H9 (cell line): ENCODE data around the gene LCMT2. TPM values are rescaled to one million over a fixed set of nuclear protein-coding genes. Genes with fewer than 3 reads are reported as not detected.

ENCODE experiments used
- DNase-seq: peaks from one replicate; pipeline ENCODE4 v3.0.0-alpha.2; 2017
- H2AFZ ChIP-seq: one replicate; pipeline ENCODE4 v1.6.1; 2013; ENCODE audit warnings: mild to moderate bottlenecking, low read length, control low read depth, moderate library complexity
- H2AK5ac ChIP-seq: 2 replicates; pipeline ENCODE4 v1.6.1; 2013; ENCODE audit warnings: low read length, control low read depth, mixed read lengths; ENCODE audit not compliant: insufficient read length
- H2BK120ac ChIP-seq: one replicate; pipeline ENCODE4 v1.6.1; 2013; ENCODE audit warnings: low read depth, mild to moderate bottlenecking, low read length, control low read depth, inconsistent platforms; ENCODE audit not compliant: poor library complexity, severe bottlenecking
- H2BK12ac ChIP-seq: 2 replicates; pipeline ENCODE4 v1.6.1; 2013; ENCODE audit warnings: low read length, control low read depth, mixed read lengths, low read depth; ENCODE audit not compliant: insufficient read length
- H2BK15ac ChIP-seq: 2 replicates; pipeline ENCODE4 v1.6.1; 2013; ENCODE audit warnings: low read depth, low read length, control low read depth
- H2BK20ac ChIP-seq: one replicate; pipeline ENCODE4 v1.6.1; 2013; ENCODE audit warnings: low read depth, mild to moderate bottlenecking, low read length, control low read depth, inconsistent platforms; ENCODE audit not compliant: poor library complexity, severe bottlenecking
- H2BK5ac ChIP-seq: 2 replicates; pipeline ENCODE4 v1.6.1; 2013; ENCODE audit warnings: low read length, control low read depth, mixed read lengths; ENCODE audit not compliant: insufficient read length
- H3K14ac ChIP-seq: 2 replicates; pipeline ENCODE4 v1.6.1; 2013; ENCODE audit warnings: low read length, control low read depth; ENCODE audit not compliant: insufficient read depth
- H3K18ac ChIP-seq: 2 replicates; pipeline ENCODE4 v1.6.1; 2013; ENCODE audit warnings: low read depth, mild to moderate bottlenecking, mixed read lengths, low read length, control low read depth; ENCODE audit not compliant: insufficient read length
- H3K23ac ChIP-seq: 2 replicates; pipeline ENCODE4 v1.6.1; 2013; ENCODE audit warnings: low read length, control low read depth, mixed read lengths, low read depth; ENCODE audit not compliant: insufficient read length
- H3K23me2 ChIP-seq: 2 replicates; pipeline ENCODE4 v1.6.1; 2013; ENCODE audit warnings: low read depth, mild to moderate bottlenecking, mixed read lengths, low read length, control low read depth; ENCODE audit not compliant: insufficient read length, poor library complexity, severe bottlenecking
- H3K27ac ChIP-seq: 2 replicates; pipeline ENCODE4 v1.5.1; 2013; ENCODE audit warnings: low read length, control low read depth, mixed read lengths, low read depth; ENCODE audit not compliant: insufficient read length
- H3K27me3 ChIP-seq: 2 replicates; pipeline ENCODE4 v1.6.1; 2013; ENCODE audit warnings: low read length, control low read depth, inconsistent platforms; ENCODE audit not compliant: insufficient read depth
- H3K4ac ChIP-seq: 2 replicates; pipeline ENCODE4 v1.6.1; 2013; ENCODE audit warnings: low read depth, mild to moderate bottlenecking, control low read depth, inconsistent platforms, low read length, moderate library complexity
- H3K4me1 ChIP-seq: 2 replicates; pipeline ENCODE4 v1.6.1; 2013; ENCODE audit warnings: low read length, control low read depth, inconsistent platforms; ENCODE audit not compliant: insufficient read depth
- H3K4me2 ChIP-seq: 2 replicates; pipeline ENCODE4 v1.6.1; 2013; ENCODE audit warnings: low read length, control low read depth, mixed read lengths; ENCODE audit not compliant: insufficient read length, insufficient read depth
- H3K56ac ChIP-seq: 2 replicates; pipeline ENCODE4 v1.6.1; 2013; ENCODE audit warnings: low read depth, mild to moderate bottlenecking, mixed read lengths, low read length, control low read depth; ENCODE audit not compliant: insufficient read length
- H3K79me1 ChIP-seq: 2 replicates; pipeline ENCODE4 v1.6.1; 2013; ENCODE audit warnings: low read depth, mild to moderate bottlenecking, moderate library complexity, low read length, control low read depth, inconsistent platforms; ENCODE audit not compliant: insufficient read depth, poor library complexity, severe bottlenecking
- H3K79me2 ChIP-seq: 2 replicates; pipeline ENCODE4 v1.6.1; 2013; ENCODE audit warnings: low read length, control low read depth, inconsistent platforms; ENCODE audit not compliant: insufficient read depth
- H3K9ac ChIP-seq: 2 replicates; pipeline ENCODE4 v1.6.1; 2013; ENCODE audit warnings: low read length, control low read depth, mixed read lengths; ENCODE audit not compliant: insufficient read length; ENCODE audit errors: extremely low read depth
- H3K9me3 ChIP-seq: one replicate; pipeline ENCODE4 v1.6.1; 2013; ENCODE audit warnings: low read depth, low read length, inconsistent platforms; ENCODE audit not compliant: control insufficient read depth
- H3T11ph ChIP-seq: one replicate; pipeline ENCODE4 v1.6.1; 2013; ENCODE audit warnings: mild to moderate bottlenecking, low read length, control low read depth, inconsistent platforms
- H4K20me1 ChIP-seq: one replicate; pipeline ENCODE4 v1.6.1; 2013; ENCODE audit not compliant: control insufficient read depth, insufficient read length, insufficient read depth
- H4K5ac ChIP-seq: 2 replicates; pipeline ENCODE4 v1.6.1; 2013; ENCODE audit warnings: low read depth, mild to moderate bottlenecking, mixed read lengths, low read length, control low read depth; ENCODE audit not compliant: insufficient read length
- H4K8ac ChIP-seq: replicated peaks from 2 replicates; pipeline ENCODE4 v1.6.1; 2013; ENCODE audit warnings: low read length, control low read depth, mixed read lengths, low read depth; ENCODE audit not compliant: insufficient read length
- H4K91ac ChIP-seq: 2 replicates; pipeline ENCODE4 v1.6.1; 2013; ENCODE audit warnings: low read depth, mild to moderate bottlenecking, moderate library complexity, mixed read lengths, low read length, control low read depth; ENCODE audit not compliant: insufficient read length
- H3K27ac Mint-ChIP-seq, 3 experiments: 2 replicates in 2 of 3; 3 replicates in 1 of 3; pipeline ENCODE4 v1.8.0; 2020 to 2021; ENCODE audit warnings: mixed read lengths in 3 of 3, mild to moderate bottlenecking in 1 of 3, moderate library complexity in 1 of 3
- H3K27me3 Mint-ChIP-seq: 2 replicates; pipeline ENCODE4 v1.8.0; 2021; ENCODE audit warnings: low read depth, mild to moderate bottlenecking, moderate library complexity, mixed read lengths
- H3K36me3 Mint-ChIP-seq, 3 experiments: 2 replicates in 2 of 3; 3 replicates in 1 of 3; pipeline ENCODE4 v1.8.0; 2020 to 2021; ENCODE audit warnings: low read depth in 3 of 3, mixed read lengths in 3 of 3; ENCODE audit not compliant: insufficient read depth in 1 of 3
- H3K4me1 Mint-ChIP-seq, 2 experiments: 2 replicates each; pipeline ENCODE4 v1.8.0; 2020; ENCODE audit warnings: mixed read lengths in 2 of 2
- H3K4me3 Mint-ChIP-seq, 2 experiments: 2 replicates in 1 of 2; 3 replicates in 1 of 2; pipeline ENCODE4 v1.8.0; 2020 to 2021; ENCODE audit warnings: mild to moderate bottlenecking in 2 of 2, mixed read lengths in 2 of 2, moderate library complexity in 1 of 2
- H3K9me3 Mint-ChIP-seq, 2 experiments: 2 replicates in 1 of 2; 3 replicates in 1 of 2; pipeline ENCODE4 v1.8.0; 2020; ENCODE audit warnings: mild to moderate bottlenecking in 2 of 2, mixed read lengths in 2 of 2, moderate library complexity in 1 of 2
- WGBS: extraction: QIAGEN DNeasy Blood & Tissue Kit; methylation state at CpG from one replicate; pipeline ENCODE4 v1.1.7; 2013; ENCODE audit warnings: missing lambda C conversion rate, low lambda C conversion rate, mixed read lengths; ENCODE audit not compliant: insufficient read length; ENCODE audit errors: extremely low coverage; 5-methylcytosine and 5-hydroxymethylcytosine counted together
- total RNA-seq: library from RNA; stranded (reverse); gene quantifications from 2 replicates; pipeline ENCODE4 v1.2.1, GENCODE V29; 2021
- TF ChIP-seq, protein P1 (sequence below): fragments of 200-600 bp; sonication (generic); conservative IDR thresholded peaks from 3 replicates; pipeline ENCODE4 v1.8.0; 2021; ENCODE audit warnings: antibody characterized with exemption, mild to moderate bottlenecking

The LCMT2 gene
- total RNA-seq, 1 experiment from 2014 or later, result 16.5 TPM

DNA sequence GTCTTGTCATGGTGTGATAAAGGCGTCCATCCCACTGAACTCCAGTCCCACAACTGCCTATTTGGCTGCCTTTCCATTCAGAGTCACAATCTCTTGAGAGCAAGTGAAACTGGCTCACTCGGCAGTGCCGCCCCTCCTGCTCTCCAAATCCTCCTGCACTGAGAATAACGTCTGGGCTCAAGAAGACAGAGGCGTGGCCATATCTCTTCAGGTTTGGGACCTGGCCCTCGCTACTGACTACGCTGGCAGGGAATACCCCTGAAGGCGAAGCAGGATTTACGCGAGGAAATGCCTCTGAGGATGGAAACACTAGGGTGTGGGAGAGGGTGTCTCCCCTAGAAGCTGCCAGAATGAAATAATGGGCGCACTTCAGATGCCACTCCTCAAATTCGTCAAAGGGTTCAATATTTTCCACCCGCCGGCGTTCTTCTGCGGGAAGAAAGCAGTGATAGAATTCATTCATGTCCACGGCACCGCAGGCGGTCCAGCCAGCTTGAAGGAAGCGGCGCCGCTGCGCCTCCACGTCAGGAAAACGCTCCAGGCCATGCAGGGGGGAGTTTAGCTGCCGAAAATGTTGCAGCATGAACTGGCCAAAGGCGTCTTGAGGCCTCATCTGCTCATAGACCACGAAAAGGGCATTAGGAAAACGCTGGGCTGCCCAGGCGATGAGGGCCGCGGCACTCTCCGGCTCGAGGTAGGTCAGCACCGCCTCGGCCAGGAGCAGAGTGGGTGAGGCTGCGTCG is 985 bp downstream of the LCMT2 start:
- Histone ChIP-seq H4K5ac (no peak overlapping the region), H3K4me1 (peaks cover 3% of the 10 kb centered on the region; the same call in 1 of the 2 replicates), H3T11ph (no peak overlapping the region), H3K27me3 (no peaks in the 10 kb centered on the region), H2AK5ac (no peak overlapping the region), H3K79me2 (no peaks in the 10 kb centered on the region), H3K56ac (no peak overlapping the region), H3K79me1 (peaks cover 9% of the 10 kb centered on the region), H3K23ac (no peak overlapping the region), H4K8ac (no peak overlapping the region), H3K9ac (peak overlapping the region; percentile 67), H2BK20ac (no peak overlapping the region), H3K18ac (peak overlapping the region; percentile 3), H2BK12ac (no peak overlapping the region), H3K4ac (no peak overlapping the region), H2BK5ac (no peak overlapping the region), H4K91ac (no peak overlapping the region), H4K20me1 (no peaks in the 10 kb centered on the region), H3K27ac (no peak overlapping the region), H3K4me2 (peak overlapping the region; percentile 91), H2AFZ (no peak overlapping the region), H3K23me2 (no peaks in the 10 kb centered on the region), H3K9me3 (no peaks in the 10 kb centered on the region), H2BK120ac (no peak overlapping the region), H3K14ac (peak overlapping the region; percentile 55; the same call in 1 of the 2 replicates), H2BK15ac (no peak overlapping the region)
- no CpG with 5 or more reads among the region's 38 CpGs for WGBS
- peaks cover 21% of the 10 kb centered on the region in 2 experiments for H3K4me1 Mint-ChIP-seq
- TF ChIP-seq, protein P1, sequence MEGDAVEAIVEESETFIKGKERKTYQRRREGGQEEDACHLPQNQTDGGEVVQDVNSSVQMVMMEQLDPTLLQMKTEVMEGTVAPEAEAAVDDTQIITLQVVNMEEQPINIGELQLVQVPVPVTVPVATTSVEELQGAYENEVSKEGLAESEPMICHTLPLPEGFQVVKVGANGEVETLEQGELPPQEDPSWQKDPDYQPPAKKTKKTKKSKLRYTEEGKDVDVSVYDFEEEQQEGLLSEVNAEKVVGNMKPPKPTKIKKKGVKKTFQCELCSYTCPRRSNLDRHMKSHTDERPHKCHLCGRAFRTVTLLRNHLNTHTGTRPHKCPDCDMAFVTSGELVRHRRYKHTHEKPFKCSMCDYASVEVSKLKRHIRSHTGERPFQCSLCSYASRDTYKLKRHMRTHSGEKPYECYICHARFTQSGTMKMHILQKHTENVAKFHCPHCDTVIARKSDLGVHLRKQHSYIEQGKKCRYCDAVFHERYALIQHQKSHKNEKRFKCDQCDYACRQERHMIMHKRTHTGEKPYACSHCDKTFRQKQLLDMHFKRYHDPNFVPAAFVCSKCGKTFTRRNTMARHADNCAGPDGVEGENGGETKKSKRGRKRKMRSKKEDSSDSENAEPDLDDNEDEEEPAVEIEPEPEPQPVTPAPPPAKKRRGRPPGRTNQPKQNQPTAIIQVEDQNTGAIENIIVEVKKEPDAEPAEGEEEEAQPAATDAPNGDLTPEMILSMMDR, result no peak
- no peak for DNase-seq
- peaks cover 8% of the 10 kb centered on the region for H3K27me3 Mint-ChIP-seq
- H3K36me3 Mint-ChIP-seq, result peaks cover 5 to 18% (median 12%) of the 10 kb centered on the region in 3 experiments; a peak in 5 of 7 replicates
- peak overlapping the region in 2 of 3 experiments; percentile 88 to 98; a peak in 4 of 7 replicates for H3K27ac Mint-ChIP-seq
- peak overlapping the region; percentile 93 to 95 for H3K4me3 Mint-ChIP-seq
- no peaks in the 10 kb centered on the region for H3K9me3 Mint-ChIP-seq
